Right cardiac atrium (tissue), 5 donors: ENCODE results near the gene INAFM2. TPM values are rescaled to one million over a fixed set of nuclear protein-coding genes. Genes with fewer than 3 reads are reported as not detected.

ENCODE experiments used
- ATAC-seq, 2 donors: fragments of 200-7000 bp; cut with Tn5 transposase; one replicate each; pipeline versions ENCODE4 v1.8.0 to v1.9.1; 2020; ENCODE audit warnings: moderate library complexity in 2 of 2, mild to moderate bottlenecking in 1 of 2
- DNase-seq, 3 donors: peaks; one replicate each; pipeline ENCODE4 v3.0.0-alpha.2; 2020
- H3K27ac ChIP-seq: one replicate; pipeline ENCODE4 v1.5.1; 2013; ENCODE audit warnings: mild to moderate bottlenecking, low read length, control low read depth, moderate library complexity
- H3K27me3 ChIP-seq: one replicate; pipeline ENCODE4 v1.6.1; 2013; ENCODE audit not compliant: control insufficient read depth, insufficient read depth
- H3K4me1 ChIP-seq: one replicate; pipeline ENCODE4 v1.6.1; 2013; ENCODE audit warnings: low read length; ENCODE audit not compliant: control insufficient read depth, insufficient read depth
- H3K4me3 ChIP-seq: one replicate; pipeline ENCODE4 v1.5.1; 2013; ENCODE audit warnings: low read length, control low read depth
- H3K9me3 ChIP-seq: one replicate; pipeline ENCODE4 v1.6.1; 2013; ENCODE audit warnings: low read length; ENCODE audit not compliant: control insufficient read depth
- WGBS: extraction: QIAGEN DNeasy Blood & Tissue Kit; methylation state at CpG from one replicate; pipeline ENCODE4 v1.1.7; 2013; 5-methylcytosine and 5-hydroxymethylcytosine counted together
- intact Hi-C, 4 donors: fragments of 100-400 bp; cut with DNase I; formaldehyde crosslinking; loops; one replicate each; pipeline versions ENCODE4 v1.11.0 to v1.14.0; 2022 to 2023
- polyA plus RNA-seq: library from polyadenylated mRNA; stranded (reverse); fragments of 200-250 nt; gene quantifications from one replicate; pipeline ENCODE4 v1.2.3, GENCODE V29; 2013
- total RNA-seq, 4 donors: library from RNA; stranded (reverse); fragmentation: NEBNext Ultra II Directional; extraction: Animal tissue kit (Norgen Biotek cat#: 25700); gene quantifications; one replicate each; pipeline ENCODE4 v1.2.1, GENCODE V29; 2021
- donor health status: healthy with polysubstance abuse.
- donor health status: DM: no; HTN: yes; CAD: no.
- donor health status: DM: no; HTN: no; CAD: no.
- donor health status: DM: no; HTN: yes; CAD: no; lungs with severe emphysema.
- donor health status: DM: yes; HTN: yes; CAD: no.

The INAFM2 gene
- total and polyA plus RNA-seq, 5 donors = 47.3 to 115 (median 72.8) TPM

GRCh38 chr15:40329804-40330203 lies 6.3 kb downstream of the INAFM2 start:
- WGBS = 62% methylated on average over 7 of the region's 7 CpGs
- Histone ChIP-seq H3K27me3 (no peaks in the 10 kb centered on the region), H3K4me3 (no peak overlapping the region), H3K4me1 (peaks cover 29% of the 10 kb centered on the region), H3K9me3 (no peaks in the 10 kb centered on the region), H3K27ac (peak overlapping the region; percentile 69)
- no peak for ATAC-seq
- DNase-seq = no peak
- intact Hi-C loops = no loop called here

- intact Hi-C loops = no loop called here
- Histone ChIP-seq H3K4me1 (peaks cover 31% of the 10 kb centered on the region), H3K4me3 (no peak overlapping the region), H3K9me3 (no peaks in the 10 kb centered on the region), H3K27me3 (no peaks in the 10 kb centered on the region), H3K27ac (peak overlapping the region; percentile 69)
- peak; percentile 44 for ATAC-seq
- 48% methylated on average over 5 of the region's 5 CpGs for WGBS
- DNase-seq = peak; percentile 48 to 75 (median 68)
Measured at GRCh38 chr15:40330368-40330836, 6.9 kb downstream of the INAFM2 start.

GRCh38 chr15:40331026-40331425 lies 7.5 kb downstream of the INAFM2 start:
- intact Hi-C loops = no loop called here
- peak overlapping the region; percentile 69 for H3K27ac ChIP-seq

GRCh38 chr15:40331637-40332036 lies 8.1 kb downstream of the INAFM2 start:
- H3K27ac ChIP-seq = no peak overlapping the region
- ATAC-seq (no peak), DNase-seq (no peak)
- H3K9me3 ChIP-seq = no peaks in the 10 kb centered on the region
- peaks cover 30% of the 10 kb centered on the region for H3K4me1 ChIP-seq
- no peaks in the 10 kb centered on the region for H3K27me3 ChIP-seq
- no peak overlapping the region for H3K4me3 ChIP-seq
- intact Hi-C loops = no loop called here
- 89% methylated on average over 7 of the region's 7 CpGs for WGBS

More at GRCh38 chr15:40331026-40331425, 7.5 kb downstream of the INAFM2 start:
- WGBS = 89% methylated on average over 7 of the region's 7 CpGs
- no peaks in the 10 kb centered on the region for H3K27me3 ChIP-seq
- H3K4me3 ChIP-seq = no peak overlapping the region
- H3K9me3 ChIP-seq = no peaks in the 10 kb centered on the region
- DNase-seq (peak in 1 of 3 donors; percentile 46), ATAC-seq (no peak)
- H3K4me1 ChIP-seq = peaks cover 31% of the 10 kb centered on the region

GRCh38 chr15:40332113-40332781 lies 8.8 kb downstream of the INAFM2 start:
- peak overlapping the region; percentile 20 for H3K27ac ChIP-seq
- H3K27me3 ChIP-seq = no peaks in the 10 kb centered on the region
- peaks cover 25% of the 10 kb centered on the region for H3K4me1 ChIP-seq
- ATAC-seq (no peak), DNase-seq (peak in 1 of 3 donors; percentile 32)
- intact Hi-C loops = no loop called here
- no peak overlapping the region for H3K4me3 ChIP-seq
- 66% methylated on average over 8 of the region's 8 CpGs for WGBS
- H3K9me3 ChIP-seq = no peaks in the 10 kb centered on the region

- peaks cover 28% of the 10 kb centered on the region for H3K4me1 ChIP-seq
- peak; percentile 78 to 88 (median 88) for DNase-seq
- intact Hi-C loops = no loop called here
- H3K27ac ChIP-seq = peak overlapping the region; percentile 62
- H3K9me3 ChIP-seq = no peaks in the 10 kb centered on the region
- 18% methylated on average over 12 of the region's 12 CpGs for WGBS
- no peaks in the 10 kb centered on the region for H3K27me3 ChIP-seq
- H3K4me3 ChIP-seq = no peak overlapping the region
- ATAC-seq = peak; percentile 36 to 62
Measured at GRCh38 chr15:40333922-40334492, 10.5 kb downstream of the INAFM2 start.

GRCh38 chr15:40334541-40334940 lies 11.0 kb downstream of the INAFM2 start:
- Histone ChIP-seq H3K4me3 (no peak overlapping the region), H3K27ac (peak overlapping the region; percentile 62), H3K27me3 (no peaks in the 10 kb centered on the region), H3K9me3 (no peaks in the 10 kb centered on the region), H3K4me1 (peaks cover 28% of the 10 kb centered on the region)
- intact Hi-C loops = no loop called here
- peak in 1 of 3 donors; percentile 63 for DNase-seq
- WGBS = 61% methylated on average over 3 of the region's 3 CpGs
- no peak for ATAC-seq

- H3K9me3 ChIP-seq = no peaks in the 10 kb centered on the region
- WGBS = 82% methylated on average over 26 of the region's 26 CpGs
- peaks cover 28% of the 10 kb centered on the region for H3K4me1 ChIP-seq
- ATAC-seq (no peak), DNase-seq (peak in 1 of 3 donors; percentile 70)
- intact Hi-C loops = no loop called here
- no peak overlapping the region for H3K4me3 ChIP-seq
- peak overlapping the region; percentile 62 for H3K27ac ChIP-seq
- H3K27me3 ChIP-seq = no peaks in the 10 kb centered on the region
Measured at GRCh38 chr15:40334941-40335795, 11.7 kb downstream of the INAFM2 start.

- intact Hi-C loops = no loop called here
- Histone ChIP-seq H3K4me3 (no peak overlapping the region), H3K4me1 (peaks cover 21% of the 10 kb centered on the region), H3K27me3 (no peaks in the 10 kb centered on the region), H3K9me3 (no peaks in the 10 kb centered on the region), H3K27ac (peak overlapping the region; percentile 11)
- no peak for ATAC-seq
- peak in 1 of 3 donors; percentile 48 for DNase-seq
- WGBS = 80% methylated on average over 13 of the region's 13 CpGs
Measured at GRCh38 chr15:40335938-40336743, 12.6 kb downstream of the INAFM2 start.

- DNase-seq = peak in 1 of 3 donors; percentile 61
- 57% methylated on average over 5 of the region's 5 CpGs for WGBS
- Histone ChIP-seq H3K27ac (peak overlapping the region; percentile 11), H3K27me3 (no peaks in the 10 kb centered on the region), H3K4me3 (no peak overlapping the region), H3K9me3 (no peaks in the 10 kb centered on the region), H3K4me1 (peaks cover 21% of the 10 kb centered on the region)
- no peak for ATAC-seq
- intact Hi-C loops = no loop called here
Measured at GRCh38 chr15:40336744-40337122, 13.2 kb downstream of the INAFM2 start.
